A549 (cell line): Measurements from ENCODE around the gene RPS24. TPM values are rescaled to one million over a fixed set of nuclear protein-coding genes. Genes with fewer than 3 reads are reported as not detected.

Experiments
- ATAC-seq, 2 experiments: fragments of 200-7000 bp in 1 of 2; fragments of >200 bp in 1 of 2; cut with Nextera tagmentation in 1 of 2; cut with Tn5 transposase in 1 of 2; 3 replicates each; pipeline versions ENCODE4 v1.8.0 to v1.9.1; 2018 to 2020; ENCODE audit warnings: mild to moderate bottlenecking in 1 of 2, moderate library complexity in 1 of 2
- CTCF ChIA-PET: fragments of 300-600 bp; sonication (Branson Sonifier 250); formaldehyde crosslinking; extraction: SDS; loops from one replicate; lab custom pipeline; 2021; ENCODE audit warnings: antibody characterized with exemption, inconsistent platforms; lab: Yijun Ruan, JAX
- POLR2A ChIA-PET: fragments of 350-600 bp; formaldehyde crosslinking; extraction: SDS; loops from one replicate; lab custom pipeline; 2021; ENCODE audit warnings: antibody characterized with exemption, inconsistent platforms; lab: Yijun Ruan, JAX
- DNase-seq, 2 experiments: peaks; one replicate each; pipeline versions ENCODE4 v3.0.0 to v3.0.0-alpha.2; 2011 to 2016; ENCODE audit warnings: low read depth in 1 of 2, low spot score in 1 of 2
- FAIRE-seq: peaks from 2 replicates; lab custom pipeline; 2011; peaks lifted over from hg19 to GRCh38; lab: Jason Lieb, UNC
- H3K27ac ChIP-seq, 2 experiments: fragments of >200 bp; sonication (Bioruptor Twin); formaldehyde crosslinking; 3 replicates each; pipeline ENCODE4 v1.5.1; 2016 to 2017
- H3K4me1 ChIP-seq: fragments of >200 bp; sonication (Bioruptor Twin); formaldehyde crosslinking; 3 replicates; pipeline ENCODE4 v1.6.1; 2016
- H3K4me2 ChIP-seq: fragments of >200 bp; sonication (Bioruptor Twin); formaldehyde crosslinking; 3 replicates; pipeline ENCODE4 v1.6.1; 2016
- H3K4me3 ChIP-seq: fragments of >200 bp; sonication (Bioruptor Twin); formaldehyde crosslinking; 3 replicates; pipeline ENCODE4 v1.5.1; 2016
- H3K9me3 ChIP-seq: fragments of >200 bp; sonication (Bioruptor Twin); formaldehyde crosslinking; 3 replicates; pipeline ENCODE4 v1.6.1; 2016
- CBX8 ChIP-seq: fragments of 200-600 bp; sonication (generic); IDR thresholded peaks from 2 replicates; pipeline ENCODE4 v1.6.1; 2016
- CHD4 ChIP-seq: fragments of 200-600 bp; sonication (generic); IDR thresholded peaks from 2 replicates; pipeline ENCODE4 v1.6.1; 2016; ENCODE audit warnings: antibody characterized with exemption, mild to moderate bottlenecking, borderline replicate concordance
- EHF ChIP-seq: fragments of 250-450 bp; sonication (Bioruptor Pico); IDR thresholded peaks from 2 replicates; pipeline ENCODE4 v1.5.0; 2020; ENCODE audit warnings: mild to moderate bottlenecking
- HOXB13 ChIP-seq: fragments of 250-450 bp; sonication (Bioruptor Pico); IDR thresholded peaks from 2 replicates; pipeline ENCODE4 v1.5.0; 2020; ENCODE audit warnings: low read depth, mild to moderate bottlenecking, moderate library complexity
- JUN ChIP-seq, 2 experiments: fragments of >200 bp; sonication (Bioruptor Twin); formaldehyde crosslinking; IDR thresholded peaks; 2 replicates in 1 of 2; 3 replicates in 1 of 2; pipeline ENCODE4 v1.6.1; 2016 to 2017
- JUNB ChIP-seq: fragments of >200 bp; sonication (Bioruptor Twin); formaldehyde crosslinking; IDR thresholded peaks from 2 replicates; pipeline ENCODE4 v1.6.1; 2016
- KDM5A ChIP-seq: fragments of 200-600 bp; sonication (generic); IDR thresholded peaks from 2 replicates; pipeline ENCODE4 v1.6.1; 2016; ENCODE audit warnings: antibody characterized with exemption, mild to moderate bottlenecking
- MAZ ChIP-seq: fragments of 150-350 bp; IDR thresholded peaks from 2 replicates; pipeline ENCODE4 v1.6.1; 2014; ENCODE audit warnings: antibody characterized with exemption, low read depth, low read length, borderline replicate concordance
- MYC ChIP-seq: IDR thresholded peaks from 2 replicates; pipeline ENCODE4 v1.6.1; 2012; ENCODE audit warnings: mild to moderate bottlenecking, inconsistent platforms, low read length, improper control_type of control experiment, borderline replicate concordance
- NFE2L2 ChIP-seq: fragments of 150-350 bp; conservative IDR thresholded peaks from 2 replicates; pipeline ENCODE4 v1.6.1; 2014; ENCODE audit warnings: low read length
- NPAS2 ChIP-seq: fragments of 250-450 bp; sonication (Bioruptor Pico); IDR thresholded peaks from 2 replicates; pipeline ENCODE4 v1.8.0; 2022; ENCODE audit warnings: mild to moderate bottlenecking, moderate library complexity, borderline replicate concordance
- PHF8 ChIP-seq: fragments of 200-600 bp; sonication (generic); IDR thresholded peaks from 2 replicates; pipeline ENCODE4 v1.6.1; 2016; ENCODE audit warnings: low read depth, mild to moderate bottlenecking, antibody characterized with exemption, moderate library complexity, borderline replicate concordance
- POLR2A ChIP-seq: IDR thresholded peaks from 2 replicates; pipeline ENCODE4 v1.6.1; 2012; ENCODE audit warnings: mild to moderate bottlenecking, low read length
- RAD21 ChIP-seq, 2 experiments: fragments of >200 bp in 1 of 2; sonication (Bioruptor Twin) in 1 of 2; formaldehyde crosslinking in 1 of 2; IDR thresholded peaks in 1 of 2; conservative IDR thresholded peaks in 1 of 2; 2 replicates in 1 of 2; 3 replicates in 1 of 2; pipeline ENCODE4 v1.6.1; 2012 to 2018; ENCODE audit warnings: inconsistent platforms in 1 of 2
- SMC3 ChIP-seq: fragments of >200 bp; sonication (Bioruptor Twin); formaldehyde crosslinking; IDR thresholded peaks from 3 replicates; pipeline ENCODE4 v1.6.1; 2018; ENCODE audit warnings: inconsistent platforms
- ZSCAN20 ChIP-seq: fragments of 250-450 bp; sonication (Bioruptor Pico); IDR thresholded peaks from 2 replicates; pipeline ENCODE4 v1.8.0; 2022; ENCODE audit warnings: mild to moderate bottlenecking, moderate library complexity
- WGBS: methylation state at CpG from one replicate; pipeline ENCODE4 v1.1.6; 2017; ENCODE audit errors: missing lambda C conversion rate; 5-methylcytosine and 5-hydroxymethylcytosine counted together
- polyA plus RNA-seq, 4 experiments: library from polyadenylated mRNA; depleted of rRNA in 3 of 4; stranded (reverse); fragments of >200 nt; fragmentation: RNase III in 1 of 4; extraction: RNeasy Plus Mini Kit Qiagen cat#74134 plus additional on column Dnase treatment in 1 of 4; gene quantifications; 2 replicates in 3 of 4; 3 replicates in 1 of 4; pipeline ENCODE4 v1.2.3, GENCODE V29; 2011 to 2017
- TF ChIP-seq, protein P1 (sequence below): IDR thresholded peaks from 2 replicates; pipeline ENCODE4 v1.6.1; 2012
- TF ChIP-seq, protein P2 (sequence below): fragments of >200 bp; sonication (Bioruptor Twin); formaldehyde crosslinking; IDR thresholded peaks from 3 replicates; pipeline ENCODE4 v1.5.1; 2016
- TF ChIP-seq, protein P3 (sequence below): fragments of 250-450 bp; sonication (Bioruptor Pico); IDR thresholded peaks from 2 replicates; pipeline ENCODE4 v1.5.0; 2021; ENCODE audit warnings: mild to moderate bottlenecking, moderate library complexity, borderline replicate concordance
- TF ChIP-seq, protein P4 (sequence below): IDR thresholded peaks from 2 replicates; pipeline ENCODE4 v1.6.1; 2012

The RPS24 gene
- polyA plus RNA-seq, 2 of the 4 experiments (the other 2 are of a cell fraction): 4,263 to 5,509 TPM

DNA sequence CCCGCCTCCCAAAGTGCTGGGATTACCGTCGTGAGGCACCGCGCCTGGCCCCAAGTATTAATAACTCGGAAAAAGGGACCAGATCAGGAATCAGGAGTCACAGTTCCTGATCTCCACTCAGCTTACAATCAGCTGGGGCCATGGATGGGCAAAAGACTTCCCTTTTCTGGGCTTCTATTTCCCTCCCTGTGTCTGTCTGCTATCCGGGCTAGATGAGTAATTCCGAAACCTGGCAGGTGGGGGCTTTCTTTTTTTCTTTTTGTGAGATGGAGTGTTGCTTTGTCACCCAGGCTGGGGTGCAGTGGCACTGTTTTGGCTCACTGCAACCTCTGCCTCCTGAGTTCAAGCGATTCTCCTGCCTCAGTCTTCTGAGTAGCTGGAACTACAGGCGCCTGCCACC lies 11.6 kb downstream of the RPS24 start:
- no peak for DNase-seq
- Histone ChIP-seq H3K27ac (no peak overlapping the region), H3K4me3 (no peak overlapping the region), H3K9me3 (no peaks in the 10 kb centered on the region), H3K4me1 (peaks cover 5% of the 10 kb centered on the region; the same call in 1 of the 3 replicates), H3K4me2 (no peak overlapping the region)
- ChIA-PET CTCF (interaction anchor here (0.6 to 6.9 kb wide), 5 partner anchors 9 to 1150 kb away, joined by 3 to 97 read pairs (median 22); no protein-coding TSS in a partner anchor), POLR2A (no interaction called here)
- ATAC-seq: peak in 1 of 2 experiments; percentile 2; a peak in 1 of 6 replicates
- FAIRE-seq: no peak
- 76% methylated on average over 10 of the region's 10 CpGs for WGBS
- TF ChIP-seq, protein P1, sequence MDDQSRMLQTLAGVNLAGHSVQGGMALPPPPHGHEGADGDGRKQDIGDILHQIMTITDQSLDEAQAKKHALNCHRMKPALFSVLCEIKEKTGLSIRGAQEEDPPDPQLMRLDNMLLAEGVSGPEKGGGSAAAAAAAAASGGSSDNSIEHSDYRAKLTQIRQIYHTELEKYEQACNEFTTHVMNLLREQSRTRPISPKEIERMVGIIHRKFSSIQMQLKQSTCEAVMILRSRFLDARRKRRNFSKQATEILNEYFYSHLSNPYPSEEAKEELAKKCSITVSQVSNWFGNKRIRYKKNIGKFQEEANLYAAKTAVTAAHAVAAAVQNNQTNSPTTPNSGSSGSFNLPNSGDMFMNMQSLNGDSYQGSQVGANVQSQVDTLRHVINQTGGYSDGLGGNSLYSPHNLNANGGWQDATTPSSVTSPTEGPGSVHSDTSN: no peak
- TF ChIP-seq NPAS2: no peak
- no peak for TF ChIP-seq KDM5A
- TF ChIP-seq POLR2A: no peak
- no peak for TF ChIP-seq CBX8
- TF ChIP-seq, protein P2, sequence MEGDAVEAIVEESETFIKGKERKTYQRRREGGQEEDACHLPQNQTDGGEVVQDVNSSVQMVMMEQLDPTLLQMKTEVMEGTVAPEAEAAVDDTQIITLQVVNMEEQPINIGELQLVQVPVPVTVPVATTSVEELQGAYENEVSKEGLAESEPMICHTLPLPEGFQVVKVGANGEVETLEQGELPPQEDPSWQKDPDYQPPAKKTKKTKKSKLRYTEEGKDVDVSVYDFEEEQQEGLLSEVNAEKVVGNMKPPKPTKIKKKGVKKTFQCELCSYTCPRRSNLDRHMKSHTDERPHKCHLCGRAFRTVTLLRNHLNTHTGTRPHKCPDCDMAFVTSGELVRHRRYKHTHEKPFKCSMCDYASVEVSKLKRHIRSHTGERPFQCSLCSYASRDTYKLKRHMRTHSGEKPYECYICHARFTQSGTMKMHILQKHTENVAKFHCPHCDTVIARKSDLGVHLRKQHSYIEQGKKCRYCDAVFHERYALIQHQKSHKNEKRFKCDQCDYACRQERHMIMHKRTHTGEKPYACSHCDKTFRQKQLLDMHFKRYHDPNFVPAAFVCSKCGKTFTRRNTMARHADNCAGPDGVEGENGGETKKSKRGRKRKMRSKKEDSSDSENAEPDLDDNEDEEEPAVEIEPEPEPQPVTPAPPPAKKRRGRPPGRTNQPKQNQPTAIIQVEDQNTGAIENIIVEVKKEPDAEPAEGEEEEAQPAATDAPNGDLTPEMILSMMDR: no peak
- TF ChIP-seq MYC: no peak
- TF ChIP-seq, protein P3, sequence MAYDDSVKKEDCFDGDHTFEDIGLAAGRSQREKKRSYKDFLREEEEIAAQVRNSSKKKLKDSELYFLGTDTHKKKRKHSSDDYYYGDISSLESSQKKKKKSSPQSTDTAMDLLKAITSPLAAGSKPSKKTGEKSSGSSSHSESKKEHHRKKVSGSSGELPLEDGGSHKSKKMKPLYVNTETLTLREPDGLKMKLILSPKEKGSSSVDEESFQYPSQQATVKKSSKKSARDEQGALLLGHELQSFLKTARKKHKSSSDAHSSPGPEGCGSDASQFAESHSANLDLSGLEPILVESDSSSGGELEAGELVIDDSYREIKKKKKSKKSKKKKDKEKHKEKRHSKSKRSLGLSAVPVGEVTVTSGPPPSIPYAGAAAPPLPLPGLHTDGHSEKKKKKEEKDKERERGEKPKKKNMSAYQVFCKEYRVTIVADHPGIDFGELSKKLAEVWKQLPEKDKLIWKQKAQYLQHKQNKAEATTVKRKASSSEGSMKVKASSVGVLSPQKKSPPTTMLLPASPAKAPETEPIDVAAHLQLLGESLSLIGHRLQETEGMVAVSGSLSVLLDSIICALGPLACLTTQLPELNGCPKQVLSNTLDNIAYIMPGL (CRISPR knock-in tag): no peak
- no peak for TF ChIP-seq JUN (IDR thresholded peaks at IDR 0.05)
- no peak for TF ChIP-seq EHF (CRISPR knock-in tag)
- TF ChIP-seq RAD21 (conservative IDR thresholded peaks at IDR 0.05 in 1 of 2, IDR thresholded peaks at IDR 0.05 in 1 of 2): no peak
- no peak for TF ChIP-seq NFE2L2
- no peak for TF ChIP-seq CHD4
- no peak for TF ChIP-seq ZSCAN20
- TF ChIP-seq MAZ: no peak
- TF ChIP-seq JUNB: no peak
- TF ChIP-seq, protein P4, sequence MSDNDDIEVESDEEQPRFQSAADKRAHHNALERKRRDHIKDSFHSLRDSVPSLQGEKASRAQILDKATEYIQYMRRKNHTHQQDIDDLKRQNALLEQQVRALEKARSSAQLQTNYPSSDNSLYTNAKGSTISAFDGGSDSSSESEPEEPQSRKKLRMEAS: no peak
- TF ChIP-seq SMC3: no peak
- TF ChIP-seq, all 56 proteins: peak for 0

DNA sequence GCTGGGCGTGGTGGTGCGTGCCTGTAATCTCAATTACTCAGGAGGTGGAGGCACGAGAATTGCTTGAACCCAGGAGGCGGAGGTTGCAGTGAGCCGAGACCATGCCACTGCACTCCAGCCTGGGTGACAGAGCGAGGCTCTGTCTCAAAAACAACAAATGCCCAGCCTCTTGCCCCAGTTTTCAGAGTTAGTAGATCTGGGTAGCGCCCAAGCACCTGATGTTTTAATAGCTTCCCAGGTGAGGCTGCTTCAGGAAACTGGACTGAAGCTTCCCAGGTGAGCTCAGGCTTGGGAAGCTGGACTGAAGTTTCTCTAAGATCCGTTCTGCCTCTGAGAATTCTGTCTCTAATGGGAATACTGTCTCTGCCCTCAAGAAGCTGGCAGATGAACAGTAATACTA lies 12.2 kb downstream of the RPS24 start:
- WGBS: 90% methylated on average over 8 of the region's 8 CpGs
- DNase-seq (no peak), ATAC-seq (no peak), FAIRE-seq (no peak)
- ChIA-PET CTCF (interaction anchor here (0.7 to 6.9 kb wide), 12 partner anchors 10 to 1183 kb away, joined by 3 to 97 read pairs (median 12); no protein-coding TSS in a partner anchor), POLR2A (interaction anchor here (0.8 kb wide), 1 partner anchor 1149 kb away, joined by 4 read pairs; no protein-coding TSS in a partner anchor)
- Histone ChIP-seq H3K4me1 (peaks cover 5% of the 10 kb centered on the region; the same call in 1 of the 3 replicates), H3K4me3 (no peak overlapping the region), H3K4me2 (no peak overlapping the region), H3K9me3 (no peaks in the 10 kb centered on the region), H3K27ac (no peak overlapping the region)
- TF ChIP-seq PHF8 (no peak), HOXB13 (CRISPR knock-in tag) (no peak)
